Nephron (organoid): ENCODE results near the gene NFATC2IP.
"Not testable (repeated sequence)": the region's sequence is repeated elsewhere in the genome, so short reads cannot be mapped to it uniquely, and the experiment has no call there.

ENCODE experiments used
- H3K27ac Mint-ChIP-seq, 3 experiments: 2 replicates each; pipeline ENCODE4 v1.8.0; 2020; ENCODE audit warnings: mixed read lengths in 3 of 3, mild to moderate bottlenecking in 2 of 3, moderate library complexity in 1 of 3
- H3K27me3 Mint-ChIP-seq: 2 replicates; pipeline ENCODE4 v1.8.0; 2021; ENCODE audit warnings: low read depth, mild to moderate bottlenecking, moderate library complexity, mixed read lengths
- H3K36me3 Mint-ChIP-seq: 2 replicates; pipeline ENCODE4 v1.8.0; 2020; ENCODE audit warnings: low read depth, mixed read lengths
- H3K4me1 Mint-ChIP-seq: 2 replicates; pipeline ENCODE4 v1.8.0; 2020; ENCODE audit warnings: mixed read lengths
- H3K4me3 Mint-ChIP-seq, 3 experiments: 2 replicates each; pipeline ENCODE4 v1.8.0; 2020; ENCODE audit warnings: mild to moderate bottlenecking in 3 of 3, mixed read lengths in 3 of 3, moderate library complexity in 2 of 3
- H3K9me3 Mint-ChIP-seq: 2 replicates; pipeline ENCODE4 v1.8.0; 2020; ENCODE audit warnings: mixed read lengths
- CTCF ChIP-seq, 3 experiments: fragments of 200-600 bp; sonication (generic); IDR thresholded peaks; one replicate each; pipeline ENCODE4 v1.5.0; 2021; ENCODE audit warnings: antibody characterized with exemption in 3 of 3; ENCODE audit not compliant: unreplicated experiment in 3 of 3

NFATC2IP gene

GRCh38 chr16:28967156-28967555 is 16.4 kb downstream of the NFATC2IP start:
- TF ChIP-seq CTCF (IDR thresholded peaks at IDR 0.05; ENCODE audit: unreplicated experiment in 3 of 3): no peak
- H3K27ac Mint-ChIP-seq: no peak overlapping the region
- H3K36me3 Mint-ChIP-seq: peaks cover 25% of the 10 kb centered on the region
- H3K9me3 Mint-ChIP-seq: no peaks in the 10 kb centered on the region
- H3K4me3 Mint-ChIP-seq: no peak overlapping the region
- H3K4me1 Mint-ChIP-seq: no peaks in the 10 kb centered on the region
- H3K27me3 Mint-ChIP-seq: no peaks in the 10 kb centered on the region

- H3K36me3 Mint-ChIP-seq, H3K27me3 Mint-ChIP-seq, H3K4me1 Mint-ChIP-seq: not testable (repeated sequence)
Observed at GRCh38 chr16:28969696-28970095, 19.0 kb downstream of the NFATC2IP start.

GRCh38 chr16:28974007-28974436 is 23.3 kb downstream of the NFATC2IP start:
- peak; percentile 68 to 77 (median 69) for TF ChIP-seq CTCF (IDR thresholded peaks at IDR 0.05; ENCODE audit: unreplicated experiment in 3 of 3)
- H3K36me3 Mint-ChIP-seq: peaks cover 5% of the 10 kb centered on the region
- H3K27me3 Mint-ChIP-seq: no peaks in the 10 kb centered on the region
- H3K27ac Mint-ChIP-seq: peak overlapping the region; percentile 85 to 97 (median 96)
- peak overlapping the region; percentile 95 to 97 (median 97) for H3K4me3 Mint-ChIP-seq
- H3K4me1 Mint-ChIP-seq: peaks cover 6% of the 10 kb centered on the region
- no peaks in the 10 kb centered on the region for H3K9me3 Mint-ChIP-seq

More at GRCh38 chr16:28969696-28970095, 19.0 kb downstream of the NFATC2IP start:
- not testable (repeated sequence) for H3K9me3 Mint-ChIP-seq, H3K27ac Mint-ChIP-seq, H3K4me3 Mint-ChIP-seq

GRCh38 chr16:28974437-28975157 is 23.9 kb downstream of the NFATC2IP start, which contains the start of gene SPNS1:
SPNS1 (plus strand) TSS chr16:28974778; CDS start chr16:28975152, 374 bp downstream.
- TF ChIP-seq CTCF (IDR thresholded peaks at IDR 0.05; ENCODE audit: unreplicated experiment in 3 of 3): no peak
- H3K36me3 Mint-ChIP-seq: peaks cover 5% of the 10 kb centered on the region
- H3K4me1 Mint-ChIP-seq: peaks cover 6% of the 10 kb centered on the region
- peak within 1 kb of the TSS; percentile 85 to 97 (median 96) for H3K27ac Mint-ChIP-seq
- peak within 1 kb of the TSS; percentile 95 to 97 (median 97) for H3K4me3 Mint-ChIP-seq
- H3K27me3 Mint-ChIP-seq: no peaks in the 10 kb centered on the region
- no peaks in the 10 kb centered on the region for H3K9me3 Mint-ChIP-seq

- Mint-ChIP-seq H3K27me3 (no peaks in the 10 kb centered on the region), H3K4me3 (peak overlapping the region; percentile 95 to 97 (median 97)), H3K4me1 (peaks cover 6% of the 10 kb centered on the region), H3K9me3 (no peaks in the 10 kb centered on the region), H3K27ac (peak overlapping the region in 2 of 3 experiments; percentile 42 to 66), H3K36me3 (peaks cover 5% of the 10 kb centered on the region)
- no peak for TF ChIP-seq CTCF (IDR thresholded peaks at IDR 0.05; ENCODE audit: unreplicated experiment in 3 of 3)
Observed at GRCh38 chr16:28975158-28975599, 24.4 kb downstream of the NFATC2IP start.

- Mint-ChIP-seq H3K4me3 (peak overlapping the region; percentile 58 to 82 (median 74)), H3K36me3 (peaks cover 23% of the 10 kb centered on the region), H3K27ac (no peak overlapping the region), H3K4me1 (peaks cover 6% of the 10 kb centered on the region), H3K9me3 (no peaks in the 10 kb centered on the region), H3K27me3 (no peaks in the 10 kb centered on the region)
- peak; percentile 38 to 53 (median 39) for TF ChIP-seq CTCF (IDR thresholded peaks at IDR 0.05; ENCODE audit: unreplicated experiment in 3 of 3)
Observed at GRCh38 chr16:28977703-28978662, 27.2 kb downstream of the NFATC2IP start.

GRCh38 chr16:28980330-28980729 is 29.6 kb downstream of the NFATC2IP start:
- H3K4me1 Mint-ChIP-seq, H3K27ac Mint-ChIP-seq, H3K27me3 Mint-ChIP-seq, H3K4me3 Mint-ChIP-seq, H3K9me3 Mint-ChIP-seq: not testable (repeated sequence)
- H3K36me3 Mint-ChIP-seq: peaks cover 34% of the 10 kb centered on the region
